Measurements from ENCODE around the gene MYLK4.
A peak's percentile ranks its signal among the peaks of the same experiment; 100 is the strongest.

MYLK4 gene

DNA sequence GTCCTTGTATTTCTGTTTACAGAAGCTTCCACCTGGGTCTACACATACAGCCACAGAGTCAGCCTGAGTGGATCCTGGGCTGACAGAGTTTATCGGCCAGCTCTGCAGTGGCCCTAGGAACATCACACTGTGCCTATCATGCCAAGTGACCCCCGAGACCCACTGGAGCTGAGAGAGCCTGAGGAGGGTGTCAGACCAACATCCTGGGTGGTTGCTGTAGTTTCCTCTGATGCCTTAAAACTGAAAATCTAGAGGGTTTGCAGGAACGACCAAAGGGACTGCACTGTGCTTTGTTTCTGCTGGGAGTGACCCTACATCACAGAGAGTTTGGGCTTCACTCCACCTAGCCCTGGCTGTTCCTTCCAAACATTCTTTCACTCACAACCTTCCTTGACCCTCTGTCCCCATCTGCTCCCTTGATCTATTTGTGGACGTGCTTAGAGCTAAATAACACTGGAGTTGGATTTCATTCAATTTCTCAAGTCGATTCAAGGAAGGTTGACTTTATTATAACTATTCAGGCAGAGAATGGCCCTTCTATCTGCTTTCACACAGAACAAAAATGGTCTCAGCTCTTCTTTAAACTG, 18.1 kb downstream of the MYLK4 start:
- DNase-seq = no peak

DNA sequence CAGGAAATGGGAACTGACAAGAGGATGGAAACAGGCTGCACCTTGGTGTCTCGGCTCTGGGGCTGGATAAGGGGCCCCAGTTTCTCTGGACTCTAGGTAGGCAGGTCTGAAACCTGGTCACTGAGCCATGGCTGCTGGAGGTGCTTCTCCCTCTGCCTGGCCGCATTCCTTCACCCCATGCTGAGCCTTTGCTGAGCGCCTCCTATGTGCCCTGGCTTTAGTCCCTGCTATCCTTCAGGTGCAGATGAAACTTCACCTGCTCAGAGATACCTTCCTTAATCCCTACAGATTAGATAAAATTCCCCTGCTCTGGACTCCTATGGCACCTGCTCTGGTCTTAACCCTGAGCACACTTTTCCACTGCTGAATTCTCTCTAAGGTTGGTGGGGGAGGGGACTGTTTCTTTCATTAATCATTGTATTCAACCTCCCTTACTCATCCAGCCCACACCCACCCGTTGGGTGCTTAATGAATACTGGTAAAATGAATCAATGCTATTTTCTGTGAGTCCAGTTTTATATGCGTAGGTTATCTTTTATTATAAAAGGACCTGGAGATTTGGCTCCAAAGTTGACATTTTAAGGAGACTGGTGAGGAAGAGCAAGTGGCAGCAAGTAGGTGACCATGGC, 19.3 kb downstream of the MYLK4 start:
- DNase-seq = no peak

DNA sequence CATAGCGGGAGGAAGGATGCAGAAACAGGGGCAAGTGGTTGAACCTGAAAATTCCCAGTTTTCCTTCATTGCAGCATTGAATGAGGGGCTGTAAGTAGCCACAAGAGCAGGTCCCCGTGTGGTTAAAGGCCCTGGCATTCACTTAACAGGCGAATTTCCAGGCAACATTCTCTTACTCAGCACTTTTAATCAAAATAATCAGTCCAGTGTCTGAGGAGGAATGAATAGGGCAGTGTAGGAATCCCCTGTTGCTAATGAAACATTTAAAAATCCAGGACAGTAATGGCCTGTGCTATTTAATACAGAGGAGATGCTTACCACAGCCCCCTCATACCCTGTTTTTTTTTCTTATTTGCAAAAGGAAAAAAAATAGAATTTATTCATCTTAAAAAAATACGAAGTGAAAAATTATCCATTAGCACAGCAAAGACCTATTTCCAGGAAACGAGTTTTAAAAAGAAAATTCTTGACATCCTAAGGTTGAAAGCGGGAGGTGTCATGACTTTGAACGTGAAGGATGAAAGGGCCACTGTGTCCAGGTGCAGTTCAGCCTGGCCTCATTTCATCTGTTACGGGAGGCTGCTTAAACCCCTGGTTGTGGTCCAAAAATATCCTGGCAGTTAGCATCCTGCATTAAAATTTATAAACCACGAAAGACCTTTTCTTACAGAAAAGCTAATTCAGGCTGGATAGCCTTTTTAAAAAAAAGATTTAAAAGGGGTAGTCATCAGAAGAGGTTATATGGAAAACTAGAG, 20.2 kb downstream of the MYLK4 start:
- no peak for DNase-seq

DNA sequence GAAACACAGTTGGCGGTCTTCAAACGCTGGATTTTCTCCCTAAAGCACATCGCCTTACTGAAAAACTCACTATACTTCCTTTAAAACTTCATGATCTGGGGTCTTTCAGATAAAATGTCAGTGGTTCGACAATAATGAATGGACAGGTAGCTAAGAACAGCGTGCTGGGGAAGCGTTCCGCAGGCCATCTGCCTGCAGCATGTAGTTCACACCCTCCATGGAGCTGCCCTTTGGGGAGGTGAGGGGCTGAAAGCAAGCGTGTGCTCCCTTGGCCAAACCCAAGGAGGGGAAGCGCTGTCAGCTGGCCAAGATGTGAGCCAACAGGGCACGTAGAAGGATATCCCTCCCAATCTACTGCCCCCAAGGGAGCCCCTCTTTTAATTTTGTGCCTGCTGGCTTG, 20.8 kb downstream of the MYLK4 start:
- DNase-seq = no peak

DNA sequence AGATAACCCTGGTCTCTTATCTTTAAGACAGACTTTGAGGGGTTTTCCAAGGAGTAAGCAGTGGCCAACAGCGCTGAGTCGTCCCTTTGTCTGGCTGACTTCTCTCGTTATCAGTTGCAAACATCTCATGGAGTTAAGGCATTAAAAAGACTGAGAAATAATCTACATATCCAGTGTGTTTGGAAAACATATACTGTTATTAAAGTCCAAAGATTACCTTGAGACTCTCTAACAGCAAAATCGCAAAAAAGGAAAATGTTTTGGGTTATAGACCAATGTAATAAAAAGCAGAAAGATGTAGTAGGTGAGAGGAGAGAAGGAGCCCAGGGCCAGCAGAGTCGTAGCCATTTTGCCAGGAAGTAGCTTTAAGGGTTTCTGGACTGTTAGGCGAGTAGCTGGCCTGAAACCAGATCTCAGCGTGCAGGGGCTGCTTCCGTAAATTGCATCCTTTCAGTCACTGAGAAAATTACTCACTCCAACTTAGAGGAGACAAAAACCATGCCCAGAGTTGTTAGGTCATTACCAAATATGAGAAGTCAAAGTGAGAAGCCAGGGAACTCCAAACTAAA, 24.6 kb downstream of the MYLK4 start:
- DNase-seq = no peak

DNA sequence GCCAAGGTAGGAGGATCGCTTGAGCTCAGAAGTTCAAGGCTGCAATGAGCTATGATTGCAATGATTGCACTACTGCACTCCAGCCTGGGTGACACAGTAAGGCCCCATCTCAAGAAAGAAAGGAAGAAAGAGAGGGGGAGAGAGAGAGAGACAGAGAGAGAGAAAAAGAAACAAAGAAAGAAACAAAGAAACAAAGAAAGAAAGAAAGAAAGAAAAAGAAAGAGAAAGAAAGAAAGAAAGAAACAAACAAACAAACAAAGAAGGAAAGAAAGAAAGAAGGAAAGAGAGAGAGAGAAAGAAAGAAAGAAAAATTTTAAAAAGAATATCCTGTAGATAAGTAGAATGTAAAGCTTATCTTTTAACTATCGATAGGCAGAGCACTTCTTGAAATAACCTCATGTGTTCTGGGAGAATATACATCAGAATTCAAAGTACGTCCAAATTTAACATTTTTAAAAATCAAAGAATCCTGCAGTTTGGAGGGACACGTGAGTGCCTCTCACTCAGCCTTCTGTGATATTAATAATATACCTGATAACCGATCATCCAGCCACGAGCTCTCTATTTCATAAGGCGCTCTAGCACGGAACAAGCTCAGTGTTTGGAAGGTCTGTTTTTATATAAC, 25.2 kb downstream of the MYLK4 start:
- no peak for DNase-seq

DNA sequence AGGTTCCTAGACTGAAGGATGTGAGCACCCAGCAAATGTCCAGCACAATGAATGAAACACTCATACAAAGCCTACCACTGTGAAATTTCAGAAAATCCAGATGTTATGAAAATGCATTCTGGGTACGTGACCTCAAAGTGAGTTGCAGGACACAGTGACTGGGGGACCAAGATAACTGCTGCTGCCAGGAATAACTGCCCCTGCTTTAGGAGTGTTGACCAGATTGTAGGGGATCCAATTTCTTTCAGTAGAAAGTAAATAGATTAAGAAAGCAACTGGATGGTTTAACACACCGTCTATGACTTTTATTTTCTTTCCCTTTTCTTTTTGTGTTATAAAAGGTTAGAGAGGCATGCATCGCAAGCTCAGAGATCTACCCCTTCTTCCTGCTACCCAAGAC, 29.5 kb downstream of the MYLK4 start:
- no peak for DNase-seq

DNA sequence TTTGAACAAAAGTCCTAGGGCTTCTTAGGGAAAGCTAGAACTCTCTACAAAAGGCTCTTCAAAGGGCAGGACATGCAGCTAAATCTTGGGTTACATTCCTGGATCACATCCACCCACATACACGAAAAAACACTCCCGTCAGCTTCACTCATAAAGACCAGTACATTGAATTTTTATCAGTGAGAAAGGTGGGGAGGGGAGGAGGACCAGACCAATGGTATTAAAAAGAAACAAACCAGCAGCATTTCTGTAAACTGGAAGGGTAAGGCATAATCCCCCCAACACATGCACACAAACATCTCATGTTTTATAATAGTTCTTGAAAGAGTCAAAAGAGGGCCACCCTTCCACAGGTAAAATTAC, 31.6 kb downstream of the MYLK4 start:
- no peak for DNase-seq

DNA sequence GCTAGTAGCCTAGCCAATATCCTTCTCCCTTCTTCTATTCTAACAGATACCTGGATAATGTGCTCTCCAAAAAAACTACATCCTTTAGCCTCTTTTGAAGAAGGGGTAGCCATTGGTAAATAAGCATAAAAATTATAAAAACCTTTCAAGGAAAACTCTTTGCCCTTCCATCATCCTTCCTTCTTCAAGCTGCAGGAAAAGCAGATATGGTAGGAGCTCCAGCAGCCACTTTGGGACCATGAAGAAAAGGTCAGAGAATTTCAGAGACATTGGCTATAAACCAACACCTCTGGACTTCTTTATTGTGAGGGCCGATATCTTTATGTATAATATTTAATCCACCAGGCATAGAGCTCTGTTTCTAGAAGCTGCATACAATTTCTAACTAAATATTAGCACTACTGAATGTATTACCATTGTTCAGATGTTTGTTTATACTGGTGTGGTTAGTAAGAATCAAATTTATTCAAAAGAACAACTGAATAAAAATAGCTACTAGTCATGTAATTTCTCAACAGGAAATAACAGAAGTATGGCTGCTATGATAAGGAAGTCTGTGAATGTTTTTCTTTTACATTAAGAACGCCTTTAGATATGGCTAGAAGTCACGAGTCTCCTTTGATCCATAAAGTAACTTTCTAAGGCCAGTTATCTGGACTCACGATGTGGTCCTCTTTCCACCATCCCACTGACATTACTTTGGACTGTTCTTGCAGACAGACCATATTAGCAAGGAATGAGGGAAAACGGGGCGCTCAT, 32.2 kb downstream of the MYLK4 start:
- DNase-seq = no peak

DNA sequence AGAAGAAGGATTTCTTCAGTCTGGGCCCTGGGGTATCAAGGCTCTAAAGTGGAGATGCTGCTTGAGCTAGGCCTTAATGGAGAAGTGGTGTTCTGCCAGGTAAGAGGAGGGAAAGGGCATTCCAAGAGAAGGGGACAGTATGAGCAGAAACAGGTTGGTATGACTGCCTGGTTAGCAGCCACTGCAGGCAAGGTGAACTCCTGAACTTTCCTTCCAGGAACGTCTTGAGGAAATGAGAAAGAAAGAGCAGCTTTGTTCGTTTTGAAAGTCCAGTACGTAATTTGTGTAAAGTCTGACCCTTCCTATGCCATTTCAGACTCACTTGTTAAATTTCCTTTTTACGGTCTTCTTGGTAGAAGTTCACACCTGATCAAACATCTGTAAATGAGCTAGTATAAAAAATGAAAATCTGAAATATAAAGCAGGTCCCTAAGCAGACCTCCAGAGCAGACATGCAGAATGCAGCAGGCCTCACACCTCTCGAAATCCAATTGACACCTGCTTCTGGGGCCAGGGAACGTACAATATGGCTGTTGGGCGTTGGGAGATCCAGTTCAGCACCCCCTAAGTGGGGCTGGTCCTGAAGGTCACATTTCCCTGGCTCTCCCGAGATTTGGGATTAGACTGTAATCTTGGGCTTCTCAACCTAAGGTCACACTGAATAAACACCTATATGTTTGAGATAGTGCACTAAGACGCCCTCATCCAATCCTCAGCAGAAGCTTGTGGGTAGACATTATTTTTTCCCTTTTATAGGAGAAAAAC, 33.6 kb downstream of the MYLK4 start:
- DNase-seq = no peak

DNA sequence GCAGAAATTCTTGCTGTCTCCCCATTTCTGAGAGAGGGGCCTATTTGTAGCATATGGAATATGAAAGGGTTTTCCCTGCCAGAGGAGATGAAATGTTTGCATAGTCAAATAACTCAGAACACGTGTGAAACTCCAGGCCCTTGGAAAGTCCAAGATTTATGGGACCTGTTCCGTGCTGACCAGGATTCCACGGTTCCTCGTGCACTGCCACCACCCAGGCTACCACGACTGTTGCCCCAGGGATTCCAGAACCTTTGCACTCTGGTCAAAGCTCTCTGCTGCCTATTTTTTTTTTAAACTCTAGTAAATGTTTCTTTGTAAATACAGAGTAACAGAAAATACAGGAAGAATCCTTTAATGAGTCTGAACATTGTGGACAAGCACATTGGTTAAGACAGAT, 35.0 kb downstream of the MYLK4 start:
- no peak for DNase-seq

DNA sequence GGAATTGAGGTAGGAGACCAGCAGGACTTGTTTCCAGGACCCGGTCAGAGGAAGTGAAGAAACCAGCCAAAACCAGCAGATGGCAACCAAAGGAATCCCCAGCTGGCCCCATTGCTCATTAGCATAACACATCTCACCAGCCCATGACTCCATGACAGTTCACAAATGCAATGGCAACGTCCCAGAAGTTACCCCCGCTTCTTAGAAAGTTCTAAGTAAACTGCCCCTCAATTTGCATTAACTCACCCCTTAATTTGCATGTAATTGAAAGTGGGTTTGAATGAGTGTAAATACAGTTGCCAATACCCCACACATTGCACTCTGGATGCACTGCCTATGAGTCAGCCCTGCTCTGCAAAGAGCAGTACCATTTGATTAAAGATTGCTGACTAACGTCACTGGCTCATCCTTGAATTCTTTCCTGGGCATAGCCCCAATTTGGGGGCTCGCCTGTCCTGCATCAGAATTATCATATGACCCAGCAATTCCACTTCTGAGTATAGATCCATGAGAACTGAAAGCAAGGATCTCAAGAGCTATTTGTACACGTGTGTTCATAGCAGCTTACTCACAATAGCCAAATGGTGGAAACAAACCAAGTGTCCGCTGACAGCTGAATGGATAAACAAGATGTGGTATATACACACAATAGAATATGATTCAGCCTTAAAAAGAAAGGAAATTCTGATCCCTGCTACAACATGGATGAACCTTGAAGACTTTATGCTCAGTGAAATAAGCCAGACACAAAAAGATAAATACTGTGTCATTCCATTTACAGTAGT, 36.4 kb downstream of the MYLK4 start:
- DNase-seq = no peak

DNA sequence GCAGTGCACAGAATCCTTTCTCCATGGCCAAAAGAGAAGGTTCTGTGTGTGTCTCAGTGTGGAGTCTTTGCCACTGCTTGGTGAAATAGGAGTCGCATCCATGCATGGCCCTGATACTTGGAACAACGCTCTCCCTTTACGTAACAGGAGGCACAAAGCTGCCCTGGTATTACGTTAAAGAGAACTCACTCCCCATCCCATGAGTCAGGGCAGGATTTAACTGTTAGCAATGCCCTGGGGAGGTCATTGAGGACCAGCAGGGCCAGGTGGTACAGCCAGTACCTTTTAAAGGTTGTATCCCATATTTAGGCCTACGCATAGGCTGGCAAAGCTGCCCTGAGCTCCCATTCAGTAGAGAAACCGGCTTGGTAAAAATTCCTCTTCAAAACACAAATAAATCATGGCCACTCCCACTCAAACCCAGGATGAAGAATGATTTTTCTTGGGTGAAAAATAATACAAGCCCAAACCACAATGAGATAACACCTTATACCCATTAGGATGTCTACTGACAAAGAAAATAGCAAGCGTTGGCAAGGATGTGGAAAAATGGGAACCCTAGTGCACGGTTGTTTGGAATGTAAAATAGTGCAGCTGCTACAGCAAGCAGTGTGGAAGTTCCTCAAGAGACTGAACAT, 37.1 kb downstream of the MYLK4 start:
- no peak for DNase-seq

DNA sequence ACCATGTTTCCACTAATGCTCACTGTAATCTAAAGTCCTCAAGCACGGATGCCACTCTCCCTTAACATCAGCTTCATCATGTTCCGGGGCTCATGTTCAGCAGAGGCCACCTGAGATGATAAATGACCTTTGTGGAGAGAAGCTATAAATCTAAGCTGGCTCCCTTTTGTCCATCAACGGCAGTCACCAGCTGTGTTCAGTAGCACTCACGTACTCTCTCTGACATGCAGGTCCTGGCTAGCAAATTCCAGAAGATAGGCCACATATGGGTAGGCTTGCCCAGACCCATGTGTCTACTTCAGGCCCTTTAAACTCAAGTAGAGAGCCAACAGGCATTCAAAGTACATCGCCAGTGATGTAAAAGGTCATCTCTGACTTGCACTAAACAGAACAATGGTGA, 38.6 kb downstream of the MYLK4 start:
- DNase-seq = no peak

DNA sequence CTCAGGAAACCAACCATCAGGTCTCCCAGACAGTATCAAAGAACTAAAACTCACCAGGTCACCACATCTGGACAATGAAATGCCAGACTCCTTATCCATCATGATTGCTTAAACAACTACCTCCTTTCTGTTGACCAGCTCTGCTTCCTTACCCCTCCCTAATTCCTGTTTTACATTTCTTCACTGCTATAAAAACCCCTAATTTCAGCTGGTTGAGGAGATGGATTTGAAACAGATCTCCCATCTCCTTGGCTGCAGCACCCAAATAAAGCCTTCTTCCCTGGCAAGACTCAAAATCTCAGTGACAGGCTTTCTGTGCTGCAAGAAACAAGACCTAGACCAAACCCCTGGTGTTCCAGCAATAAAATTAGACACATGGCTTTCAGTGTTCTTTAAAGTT, 40.3 kb downstream of the MYLK4 start:
- no peak for DNase-seq

DNA sequence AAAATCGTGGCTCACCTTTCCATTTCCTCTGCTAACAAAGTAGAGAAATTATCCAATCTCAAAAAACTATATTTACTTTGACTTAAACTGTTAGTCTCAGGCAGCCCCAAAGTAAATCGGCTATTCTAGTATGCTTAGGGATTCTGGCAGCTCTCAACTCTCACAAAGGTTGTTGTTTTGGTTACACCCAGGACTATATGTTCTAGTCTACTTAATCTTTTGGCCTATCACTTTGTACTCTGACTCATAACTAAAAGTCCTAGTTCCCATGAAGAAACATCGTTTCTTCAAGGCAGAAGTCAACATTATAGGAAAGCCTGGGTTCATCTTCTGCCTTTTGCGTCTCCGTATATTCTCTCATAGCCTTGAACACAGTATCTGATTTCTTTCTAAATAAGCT, 42.3 kb downstream of the MYLK4 start:
- DNase-seq = no peak

DNA sequence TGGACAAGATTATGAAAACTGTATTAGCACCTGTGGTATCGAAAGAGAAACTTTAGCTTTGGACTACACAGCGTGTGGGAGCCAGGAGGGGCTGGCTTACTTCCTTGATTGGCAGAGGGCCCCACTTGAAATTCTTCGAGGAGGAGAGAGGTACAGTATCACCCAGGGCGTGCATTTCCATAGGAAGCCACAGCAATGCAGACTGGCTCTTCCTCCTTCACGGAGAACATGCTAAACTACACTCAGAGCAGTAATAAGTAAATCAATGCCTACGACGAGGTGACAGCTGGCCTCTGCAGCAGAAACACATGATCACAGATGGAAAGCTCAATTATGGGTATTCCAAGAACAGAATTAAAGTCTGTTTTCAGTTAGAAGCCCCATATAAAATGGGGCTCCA, 44.2 kb downstream of the MYLK4 start:
- DNase-seq = peak; percentile 74

DNA sequence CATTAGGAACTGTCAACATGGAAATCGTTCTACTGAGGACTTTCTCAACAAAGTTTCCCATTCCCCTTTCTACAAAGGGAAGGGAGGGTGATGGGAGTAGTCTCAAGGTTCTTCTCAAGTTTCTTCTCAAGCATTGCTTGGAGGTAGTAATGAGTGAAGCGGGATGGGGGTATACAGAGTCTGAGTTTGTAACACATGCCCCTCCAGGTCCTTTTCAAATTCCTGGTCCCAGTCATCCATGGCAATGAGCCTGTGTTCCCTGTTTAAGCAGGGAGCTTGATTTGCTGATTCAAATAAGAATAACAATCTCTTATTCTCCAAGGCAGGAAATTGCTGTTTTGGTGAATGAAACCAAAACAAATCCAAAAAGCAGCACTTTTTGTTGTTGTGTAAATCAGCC, 45.5 kb downstream of the MYLK4 start:
- no peak for DNase-seq

DNA sequence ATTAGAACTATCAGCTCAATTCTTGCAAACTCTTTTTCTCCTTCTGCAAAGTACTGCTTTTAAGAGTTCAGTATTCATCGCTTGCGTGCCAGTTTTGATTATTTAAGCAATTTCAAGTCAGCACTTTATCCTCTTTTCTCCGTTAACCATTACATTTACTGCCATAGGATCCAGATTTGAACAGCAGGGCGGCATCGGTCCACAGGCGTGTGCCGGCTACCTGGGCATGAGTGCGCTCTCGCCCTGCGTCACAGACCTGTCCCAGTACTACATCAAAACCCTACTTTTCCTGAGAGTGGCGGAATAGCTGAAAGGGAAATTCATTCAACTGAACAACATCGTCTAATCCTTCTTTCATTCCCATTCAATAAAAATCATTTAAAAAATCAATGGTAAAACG, 53.4 kb downstream of the MYLK4 start:
- DNase-seq = no peak

DNA sequence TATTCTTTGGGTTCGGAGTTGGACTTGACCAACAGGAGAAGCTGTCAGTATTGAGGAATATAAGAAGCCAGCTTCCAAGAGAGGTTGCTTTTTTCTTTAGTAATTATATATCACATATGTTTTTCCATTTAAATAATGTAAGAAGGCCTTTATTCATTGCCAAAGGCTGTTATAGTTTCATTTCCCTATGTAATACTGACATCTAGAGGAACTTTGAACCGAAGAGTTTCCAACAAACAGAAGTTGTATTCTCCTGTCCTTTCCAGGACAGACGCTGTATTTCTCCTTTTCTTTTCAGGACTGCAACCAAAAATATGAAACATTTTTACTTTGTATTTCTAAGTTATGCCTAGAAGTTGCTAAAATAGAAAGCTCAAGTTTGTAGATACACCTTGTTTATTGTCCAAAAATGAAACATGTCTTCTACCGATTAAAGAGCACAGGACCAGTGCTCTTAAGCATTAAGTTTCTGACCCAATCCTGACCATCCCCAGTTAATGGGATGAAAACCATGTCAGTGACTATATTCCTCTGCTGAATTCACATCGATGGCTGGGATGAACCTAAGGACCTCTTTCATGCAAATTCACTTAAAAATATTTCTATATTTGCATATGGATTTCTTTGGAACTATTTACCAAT, 55.1 kb downstream of the MYLK4 start:
- peak; percentile 60 for DNase-seq
